GM08714 (cell line): Measurements from ENCODE around the gene UNC5A.

ENCODE experiments used
- H3K4me3 ChIP-seq: fragments of 200-500 bp; sonication (Bioruptor generic); 2 replicates; pipeline ENCODE4 v1.5.1; 2014; ENCODE audit warnings: mild to moderate bottlenecking, low read length, inconsistent platforms
- ZNF274 ChIP-seq: IDR thresholded peaks from 2 replicates; pipeline ENCODE4 v1.6.1; 2012; ENCODE audit warnings: mild to moderate bottlenecking, low read depth, low read length

UNC5A gene

GRCh38 chr5:176776916-176777315 is 33.4 kb upstream of the UNC5A start:
- no peak for TF ChIP-seq ZNF274
- no peak overlapping the region for H3K4me3 ChIP-seq

- TF ChIP-seq ZNF274, result no peak
Measured at GRCh38 chr5:176778921-176779465, 31.4 kb upstream of the UNC5A start.

GRCh38 chr5:176779537-176779936 is 30.8 kb upstream of the UNC5A start:
- no peak for TF ChIP-seq ZNF274
- H3K4me3 ChIP-seq, result no peak overlapping the region

More at GRCh38 chr5:176778921-176779465, 31.4 kb upstream of the UNC5A start:
- H3K4me3 ChIP-seq, result no peak overlapping the region

- no peak for TF ChIP-seq ZNF274
- no peak overlapping the region for H3K4me3 ChIP-seq
Measured at GRCh38 chr5:176780176-176781053, 29.9 kb upstream of the UNC5A start.

GRCh38 chr5:176781054-176781375 is 29.3 kb upstream of the UNC5A start:
- no peak overlapping the region for H3K4me3 ChIP-seq
- TF ChIP-seq ZNF274, result no peak

- no peak for TF ChIP-seq ZNF274
- H3K4me3 ChIP-seq, result no peak overlapping the region
Measured at GRCh38 chr5:176781638-176782570, 28.5 kb upstream of the UNC5A start.

GRCh38 chr5:176784218-176785165 is 25.9 kb upstream of the UNC5A start:
- TF ChIP-seq ZNF274, result no peak
- no peak overlapping the region for H3K4me3 ChIP-seq

- no peak overlapping the region for H3K4me3 ChIP-seq
- TF ChIP-seq ZNF274, result no peak
Measured at GRCh38 chr5:176785184-176786145, 24.9 kb upstream of the UNC5A start.

GRCh38 chr5:176787676-176788075 is 22.7 kb upstream of the UNC5A start:
- TF ChIP-seq ZNF274, result no peak
- H3K4me3 ChIP-seq, result no peak overlapping the region

- no peak for TF ChIP-seq ZNF274
- H3K4me3 ChIP-seq, result no peak overlapping the region
Measured at GRCh38 chr5:176788091-176788490, 22.3 kb upstream of the UNC5A start.

- no peak for TF ChIP-seq ZNF274
- H3K4me3 ChIP-seq, result no peak overlapping the region
Measured at GRCh38 chr5:176788941-176789872, 21.2 kb upstream of the UNC5A start.
